AG10803 (cell line): ENCODE results near the gene FCN2.

Source experiments
- DNase-seq: peaks from one replicate; pipeline ENCODE4 v3.0.0; 2010; ENCODE audit warnings: low read depth
- H3K4me3 ChIP-seq: 2 replicates; pipeline ENCODE4 v1.5.1; 2011; ENCODE audit warnings: mild to moderate bottlenecking, low read length, control low read depth
- CTCF ChIP-seq: conservative IDR thresholded peaks from 2 replicates; pipeline ENCODE4 v1.5.1; 2011; ENCODE audit warnings: mild to moderate bottlenecking, low read length, control low read depth, inconsistent platforms

Gene FCN2

GRCh38 chr9:134835448-134835847 is 45.2 kb upstream of the FCN2 start:
- TF ChIP-seq CTCF: no peak
- no peak overlapping the region for H3K4me3 ChIP-seq
- no peak for DNase-seq

- no peak overlapping the region for H3K4me3 ChIP-seq
- TF ChIP-seq CTCF: no peak
- no peak for DNase-seq
These were observed 44.6 kb upstream of the FCN2 start for GRCh38 chr9:134835987-134836386.

DNA sequence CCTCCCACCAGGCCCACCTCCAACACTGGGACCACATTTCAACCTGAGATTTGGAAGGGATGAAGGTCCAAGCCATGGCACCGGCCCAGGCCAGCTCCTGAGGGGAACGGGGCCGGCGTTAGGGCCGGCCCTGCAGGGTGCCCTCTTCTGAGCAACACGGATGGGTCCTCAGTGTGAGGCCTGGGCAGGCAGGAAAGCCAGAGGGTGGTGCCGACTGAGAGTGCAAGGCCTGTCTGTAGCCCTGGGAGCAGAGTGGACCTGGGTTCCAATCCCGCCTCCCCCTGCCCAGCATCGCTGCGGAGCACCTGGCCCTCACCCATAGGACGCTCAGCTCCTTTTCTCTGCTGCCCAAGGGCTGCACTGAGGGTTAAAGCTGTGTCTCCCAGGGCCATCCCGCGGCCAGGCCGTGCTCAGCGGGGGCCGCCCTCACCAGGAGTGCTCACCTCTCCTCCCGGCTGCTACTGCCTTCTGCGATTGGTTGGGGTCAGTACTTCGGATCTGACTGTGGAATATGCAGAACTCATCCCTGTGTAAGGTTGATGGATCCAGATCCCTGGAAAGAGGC is 44.1 kb upstream of the FCN2 start:
- DNase-seq: no peak
- H3K4me3 ChIP-seq: no peak overlapping the region
- TF ChIP-seq CTCF: no peak

GRCh38 chr9:134837529-134837928 is 43.1 kb upstream of the FCN2 start:
- TF ChIP-seq CTCF: no peak
- H3K4me3 ChIP-seq: no peak overlapping the region
- peak; percentile 30 for DNase-seq

GRCh38 chr9:134838651-134839454 is 41.8 kb upstream of the FCN2 start:
- no peak for TF ChIP-seq CTCF
- DNase-seq: no peak
- no peak overlapping the region for H3K4me3 ChIP-seq

DNA sequence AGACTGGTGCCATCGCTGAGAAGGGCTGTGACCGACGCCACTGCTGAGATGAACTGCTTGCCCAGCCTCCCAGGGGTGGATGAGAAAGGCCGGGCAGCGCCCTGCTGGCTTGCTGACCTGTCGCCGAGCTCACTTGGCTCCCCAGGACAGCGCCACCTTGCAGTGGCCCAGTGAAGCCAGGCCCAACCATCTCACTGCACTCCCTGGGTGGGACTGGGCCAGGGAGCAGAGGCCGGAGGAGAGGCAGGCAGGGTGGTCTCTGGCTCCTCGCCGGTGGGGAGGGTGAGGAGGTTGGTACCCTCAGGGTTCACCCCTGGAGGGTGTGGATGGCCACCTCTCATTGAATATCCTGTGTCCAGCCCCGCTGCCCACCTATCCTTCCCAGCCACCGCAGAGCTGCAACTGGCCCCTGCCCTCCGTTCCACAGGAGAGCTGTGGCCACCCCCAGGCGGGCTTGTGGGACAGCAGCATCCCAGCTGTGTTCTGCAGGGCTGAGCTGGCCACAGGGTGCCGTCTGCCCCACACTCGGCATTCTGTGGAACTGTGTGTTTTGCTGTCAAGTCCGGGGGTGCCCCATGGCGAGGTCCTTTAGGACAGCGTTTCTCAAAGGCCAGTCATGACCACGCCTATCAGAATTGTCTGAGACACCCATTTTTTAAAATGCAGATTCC is 41.0 kb upstream of the FCN2 start:
- DNase-seq: no peak
- no peak overlapping the region for H3K4me3 ChIP-seq
- no peak for TF ChIP-seq CTCF
